HepG2 (cell line): Measurements from ENCODE around the gene ANKAR. TPM values are rescaled to one million over a fixed set of nuclear protein-coding genes. Genes with fewer than 3 reads are reported as not detected.
A peak's percentile ranks its signal among the peaks of the same experiment; 100 is the strongest.

Experiments
- ATAC-seq: fragments of 200-7000 bp; cut with Tn5 transposase; 3 replicates; pipeline ENCODE4 v1.9.1; 2020; ENCODE audit warnings: mild to moderate bottlenecking, moderate library complexity
- BruUV-seq: library from RNA; stranded (reverse); fragments of 400-500 nt; replicated peaks from 2 replicates; lab custom pipeline; 2021; lab: Mats Ljungman, UMichigan
- CTCF ChIA-PET: fragments of 300-600 bp; formaldehyde crosslinking; extraction: SDS; loops from one replicate; lab custom pipeline; 2021; ENCODE audit warnings: low total read pairs, inconsistent platforms, low intra/inter-chr PET ratio; lab: Yijun Ruan, JAX
- POLR2A ChIA-PET: fragments of 350-600 bp; sonication (Branson Sonifier 250); formaldehyde crosslinking; loops from one replicate; lab custom pipeline; 2020; ENCODE audit warnings: antibody characterized with exemption, inconsistent platforms; lab: Yijun Ruan, JAX
- DNase-seq: peaks from one replicate; pipeline ENCODE4 v3.0.0-alpha.2; 2015; ENCODE audit warnings: low spot score
- FAIRE-seq: peaks from 3 replicates; lab custom pipeline; 2011; peaks lifted over from hg19 to GRCh38; lab: Jason Lieb, UNC
- H2AFZ ChIP-seq: one replicate; pipeline ENCODE4 v1.6.1; 2011; ENCODE audit warnings: low read length, inconsistent platforms
- H3K27ac ChIP-seq: fragments of 300-600 bp; 3 replicates; pipeline ENCODE4 v1.8.0; 2011; ENCODE audit warnings: mixed run types, mild to moderate bottlenecking, mixed read lengths, low read length, inconsistent platforms; ENCODE audit not compliant: insufficient read depth; ENCODE audit errors: extremely low read length
- H3K27me3 ChIP-seq, 2 experiments: fragments of 200-600 bp in 1 of 2; 2 replicates in 1 of 2; 3 replicates in 1 of 2; pipeline versions ENCODE4 v1.6.0 to v1.8.0; 2011; ENCODE audit warnings: low read length in 2 of 2, mild to moderate bottlenecking in 2 of 2, moderate library complexity in 2 of 2, inconsistent platforms in 1 of 2; ENCODE audit not compliant: insufficient read depth in 2 of 2, control insufficient read depth in 1 of 2
- H3K36me3 ChIP-seq, 2 experiments: fragments of 200-600 bp in 1 of 2; replicated peaks in 1 of 2; 2 replicates in 1 of 2; 3 replicates in 1 of 2; pipeline versions ENCODE4 v1.5.1 to v1.8.0; 2011; ENCODE audit warnings: low read length in 2 of 2, inconsistent platforms in 1 of 2; ENCODE audit not compliant: insufficient read depth in 2 of 2, control insufficient read depth in 1 of 2
- H3K4me1 ChIP-seq: 2 replicates; pipeline ENCODE4 v1.5.1; 2012; ENCODE audit warnings: low read length, inconsistent platforms; ENCODE audit not compliant: insufficient read depth
- H3K4me2 ChIP-seq: 2 replicates; pipeline ENCODE4 v1.6.0; 2011; ENCODE audit warnings: low read depth, low read length, inconsistent platforms
- H3K4me3 ChIP-seq, 3 experiments: fragments of 200-600 bp in 1 of 3; sonication (generic), shearing (Covaris generic) in 1 of 3; replicated peaks in 1 of 3; 2 replicates each; pipeline ENCODE4 v1.5.1; 2011 to 2016; ENCODE audit warnings: low read length in 3 of 3, inconsistent platforms in 2 of 3, low read depth in 2 of 3, mild to moderate bottlenecking in 2 of 3, control low read depth in 1 of 3, mixed read lengths in 1 of 3; ENCODE audit not compliant: insufficient read depth in 1 of 3
- H3K79me2 ChIP-seq: one replicate; pipeline ENCODE4 v1.6.1; 2011; ENCODE audit warnings: low read length, inconsistent platforms; ENCODE audit not compliant: insufficient read depth
- H3K9ac ChIP-seq: 2 replicates; pipeline ENCODE4 v1.6.0; 2011; ENCODE audit warnings: mild to moderate bottlenecking, low read depth, low read length, inconsistent platforms; ENCODE audit not compliant: insufficient read depth
- H3K9me3 ChIP-seq: 2 replicates; pipeline ENCODE4 v1.5.1; 2012; ENCODE audit warnings: mild to moderate bottlenecking, low read length
- H4K20me1 ChIP-seq: 2 replicates; pipeline ENCODE4 v1.6.0; 2011; ENCODE audit warnings: inconsistent platforms, mild to moderate bottlenecking, low read length, moderate library complexity; ENCODE audit not compliant: insufficient read depth
- HMG20B ChIP-seq: conservative IDR thresholded peaks from 2 replicates; pipeline ENCODE4 v1.6.1; 2016; ENCODE audit warnings: missing genetic modification reagents, missing compliant biosample characterization
- HOXA5 ChIP-seq: sonication (generic); formaldehyde crosslinking; IDR thresholded peaks from 2 replicates; pipeline ENCODE4 v1.4.0; 2020; ENCODE audit warnings: missing genetic modification reagents
- MAZ ChIP-seq, 2 experiments: sonication (generic) in 1 of 2; formaldehyde crosslinking in 1 of 2; IDR thresholded peaks; 2 replicates each; pipeline versions ENCODE4 v1.5.0 to v1.6.1; 2012 to 2020; ENCODE audit warnings: low read depth in 2 of 2, mild to moderate bottlenecking in 2 of 2, borderline replicate concordance in 1 of 2, improper control_type of control experiment in 1 of 2, low read length in 1 of 2, missing genetic modification reagents in 1 of 2, moderate library complexity in 1 of 2
- NFE2L2 ChIP-seq: fragments of 150-350 bp; IDR thresholded peaks from 2 replicates; pipeline ENCODE4 v1.6.1; 2014; ENCODE audit warnings: low read length
- SCMH1 ChIP-seq: sonication (generic); formaldehyde crosslinking; IDR thresholded peaks from 2 replicates; pipeline ENCODE4 v1.9.0; 2021; ENCODE audit warnings: missing genetic modification reagents, mild to moderate bottlenecking, borderline replicate concordance
- ZBTB7B ChIP-seq: sonication (generic); formaldehyde crosslinking; IDR thresholded peaks from 2 replicates; pipeline ENCODE4 v1.4.0; 2020; ENCODE audit warnings: missing genetic modification reagents
- ZNF333 ChIP-seq: sonication (generic); formaldehyde crosslinking; IDR thresholded peaks from 2 replicates; pipeline ENCODE4 v1.4.0; 2020; ENCODE audit warnings: mild to moderate bottlenecking, missing genetic modification reagents, borderline replicate concordance
- ZNF431 ChIP-seq: sonication (generic); formaldehyde crosslinking; IDR thresholded peaks from 2 replicates; pipeline ENCODE4 v1.9.0; 2022; ENCODE audit warnings: missing genetic modification reagents, low read depth, mild to moderate bottlenecking, borderline replicate concordance
- ZNF468 ChIP-seq: sonication (generic); formaldehyde crosslinking; IDR thresholded peaks from 2 replicates; pipeline ENCODE4 v1.8.0; 2022; ENCODE audit warnings: mild to moderate bottlenecking, moderate library complexity, missing genetic modification reagents
- ZNF577 ChIP-seq: sonication (generic); formaldehyde crosslinking; IDR thresholded peaks from 2 replicates; pipeline ENCODE4 v1.4.0; 2020; ENCODE audit warnings: mild to moderate bottlenecking, low read depth, missing genetic modification reagents, borderline replicate concordance
- ZSCAN9 ChIP-seq: IDR thresholded peaks from 2 replicates; pipeline ENCODE4 v1.6.1; 2016; ENCODE audit warnings: borderline replicate concordance
- WGBS: methylation state at CpG from one replicate; pipeline ENCODE4 v1.1.6; 2017; ENCODE audit warnings: low lambda C conversion rate; 5-methylcytosine and 5-hydroxymethylcytosine counted together
- in situ Hi-C: cut with HindIII; loops from 2 replicates; pipeline ENCODE4 v1.10.0; 2017; ENCODE audit warnings: low pct_unique_long_range_greater_than_20kb; ENCODE audit not compliant: extremely low pct_ligation_motif_present
- intact Hi-C: fragments of 100-400 bp; cut with micrococcal nuclease; formaldehyde crosslinking; loops from one replicate; pipeline ENCODE4 v1.10.0; 2022; ENCODE audit not compliant: unreplicated experiment
- polyA plus RNA-seq, 8 experiments: library from polyadenylated mRNA; depleted of rRNA in 3 of 8; stranded (reverse) in 7 of 8; unstranded in 1 of 8; fragments of >200 nt; fragmentation: Illumina TruSeq in 4 of 8; extraction: Trizol in 4 of 8; gene quantifications; 2 replicates each; pipeline versions ENCODE4 v1.2.1 to v1.2.3, GENCODE V29; 2011 to 2016; ENCODE audit warnings: low read depth in 4 of 8, missing spikeins in 1 of 8, mixed read lengths in 1 of 8; ENCODE audit not compliant: insufficient read depth in 1 of 8
- total RNA-seq, 5 experiments: library from RNA; depleted of rRNA; stranded (reverse); fragments of >200 nt; fragmentation: Illumina TruSeq; extraction: Trizol; gene quantifications; 2 replicates each; pipeline ENCODE4 v1.2.3, GENCODE V29; 2016; ENCODE audit warnings: low read depth in 1 of 5
- TF ChIP-seq, protein P1 (sequence below): sonication (generic); formaldehyde crosslinking; IDR thresholded peaks from 2 replicates; pipeline ENCODE4 v1.4.0; 2020; ENCODE audit warnings: missing genetic modification reagents
- TF ChIP-seq, protein P2 (sequence below): sonication (generic); formaldehyde crosslinking; IDR thresholded peaks from 2 replicates; pipeline ENCODE4 v1.5.0; 2020; ENCODE audit warnings: mild to moderate bottlenecking, missing genetic modification reagents
- TF ChIP-seq, protein P3 (sequence below): sonication (generic); formaldehyde crosslinking; IDR thresholded peaks from 2 replicates; pipeline ENCODE4 v1.5.0; 2020; ENCODE audit warnings: missing genetic modification reagents
- TF ChIP-seq, protein P4 (sequence below): IDR thresholded peaks from 2 replicates; pipeline ENCODE4 v1.6.1; 2016; ENCODE audit warnings: missing genetic modification reagents, missing compliant biosample characterization

ANKAR gene
- total and polyA plus RNA-seq, 2 of the 13 experiments (the other 11 are each of a cell fraction or from before 2014, with no cell fraction given) = 3.6 to 5.0 TPM

DNA sequence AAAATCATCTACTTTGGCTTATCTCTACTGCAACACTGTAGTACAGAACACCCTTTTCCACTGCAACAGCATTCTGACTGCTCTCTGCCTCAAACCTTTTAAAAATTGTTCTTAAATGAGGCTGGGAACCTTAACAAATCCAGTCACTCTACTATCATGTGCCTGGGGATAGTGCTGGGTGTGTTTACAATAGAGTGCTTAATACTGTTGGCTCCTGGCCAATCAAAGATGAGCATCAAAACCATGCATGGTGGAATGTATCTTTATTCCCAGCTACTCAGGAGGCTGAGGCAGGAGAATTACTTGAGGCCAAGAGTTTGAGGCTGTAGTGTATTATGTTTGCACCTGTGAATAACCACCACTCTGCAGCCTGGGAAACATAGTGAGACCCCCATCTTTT lies 7.4 kb downstream of the ANKAR start:
- FAIRE-seq (no peak), ATAC-seq (no peak), DNase-seq (no peak)
- no peak overlapping the region for H3K4me3 ChIP-seq
- peaks cover 7% of the 10 kb centered on the region; the same call in 1 of the 2 replicates for H3K9me3 ChIP-seq
- intact Hi-C loops (no loop called here), in situ Hi-C loops (no loop called here)
- no peaks in the 10 kb centered on the region for H4K20me1 ChIP-seq
- H3K27ac ChIP-seq = no peak overlapping the region
- TF ChIP-seq ZNF577 (CRISPR knock-in tag) = no peak
- no peak for TF ChIP-seq ZNF333
- no peaks in the 10 kb centered on the region for H3K27me3 ChIP-seq
- H3K36me3 ChIP-seq = no peaks in the 10 kb centered on the region; a peak in 1 of 5 replicates
- H3K79me2 ChIP-seq = no peaks in the 10 kb centered on the region
- BruUV-seq = no TSS peak
- ChIA-PET POLR2A (no interaction called here), CTCF (no interaction called here)
- H3K4me2 ChIP-seq = no peak overlapping the region
- no peak overlapping the region for H3K9ac ChIP-seq
- H2AFZ ChIP-seq = no peak overlapping the region
- H3K4me1 ChIP-seq = no peaks in the 10 kb centered on the region

DNA sequence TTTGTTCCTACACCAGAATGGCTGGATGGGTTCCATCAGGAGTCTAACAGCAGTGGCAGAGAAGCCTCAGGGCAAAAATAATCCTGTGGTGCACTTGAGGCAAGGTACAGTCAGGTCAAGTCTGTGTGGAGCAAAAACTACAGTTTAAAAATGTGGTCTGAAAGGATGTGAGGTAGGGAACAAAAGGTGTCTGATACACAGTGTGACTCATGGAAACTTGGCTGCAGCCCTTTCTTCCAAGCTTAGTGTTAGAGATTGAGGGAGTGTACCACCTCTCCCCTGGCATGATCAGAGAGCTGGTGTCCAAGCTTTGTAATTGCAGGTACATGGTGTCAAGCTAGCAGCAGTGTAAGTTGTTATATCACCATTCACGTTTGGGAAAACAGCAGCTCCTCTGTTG lies 8.9 kb downstream of the ANKAR start:
- WGBS = 89% methylated on average over 1 of the region's 1 CpG
- no TSS peak for BruUV-seq
- H3K4me1 ChIP-seq = no peaks in the 10 kb centered on the region
- ATAC-seq = peak; percentile 46
- no peak overlapping the region for H3K4me2 ChIP-seq
- H3K9ac ChIP-seq = no peak overlapping the region
- POLR2A ChIA-PET = no interaction called here
- no peak overlapping the region for H3K27ac ChIP-seq
- CTCF ChIA-PET = no interaction called here
- no peak overlapping the region for H2AFZ ChIP-seq
- no peaks in the 10 kb centered on the region; a peak in 1 of 5 replicates for H3K36me3 ChIP-seq
- no peaks in the 10 kb centered on the region for H3K79me2 ChIP-seq
- in situ Hi-C loops (no loop called here), intact Hi-C loops (no loop called here)
- no peak for DNase-seq
- H3K27me3 ChIP-seq = no peaks in the 10 kb centered on the region
- no peaks in the 10 kb centered on the region for H4K20me1 ChIP-seq
- H3K9me3 ChIP-seq = peaks cover 4% of the 10 kb centered on the region; the same call in 1 of the 2 replicates
- H3K4me3 ChIP-seq = no peak overlapping the region
- no peak for FAIRE-seq
- TF ChIP-seq, protein P1, sequence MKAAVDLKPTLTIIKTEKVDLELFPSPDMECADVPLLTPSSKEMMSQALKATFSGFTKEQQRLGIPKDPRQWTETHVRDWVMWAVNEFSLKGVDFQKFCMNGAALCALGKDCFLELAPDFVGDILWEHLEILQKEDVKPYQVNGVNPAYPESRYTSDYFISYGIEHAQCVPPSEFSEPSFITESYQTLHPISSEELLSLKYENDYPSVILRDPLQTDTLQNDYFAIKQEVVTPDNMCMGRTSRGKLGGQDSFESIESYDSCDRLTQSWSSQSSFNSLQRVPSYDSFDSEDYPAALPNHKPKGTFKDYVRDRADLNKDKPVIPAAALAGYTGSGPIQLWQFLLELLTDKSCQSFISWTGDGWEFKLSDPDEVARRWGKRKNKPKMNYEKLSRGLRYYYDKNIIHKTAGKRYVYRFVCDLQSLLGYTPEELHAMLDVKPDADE (CRISPR knock-in tag) = no peak
- TF ChIP-seq SCMH1 (CRISPR knock-in tag) (no peak), MAZ (IDR thresholded peaks at IDR 0.05; ENCODE audit: borderline replicate concordance, low read depth, low read length) (no peak), MAZ (CRISPR knock-in tag; IDR thresholded peaks at IDR 0.05; ENCODE audit: low read depth) (no peak), ZNF468 (CRISPR knock-in tag) (no peak), HOXA5 (CRISPR knock-in tag) (no peak), ZBTB7B (CRISPR knock-in tag) (no peak), ZSCAN9 (no peak), NFE2L2 (no peak), ZNF431 (CRISPR knock-in tag) (no peak), HMG20B (no peak)
- TF ChIP-seq, protein P2, sequence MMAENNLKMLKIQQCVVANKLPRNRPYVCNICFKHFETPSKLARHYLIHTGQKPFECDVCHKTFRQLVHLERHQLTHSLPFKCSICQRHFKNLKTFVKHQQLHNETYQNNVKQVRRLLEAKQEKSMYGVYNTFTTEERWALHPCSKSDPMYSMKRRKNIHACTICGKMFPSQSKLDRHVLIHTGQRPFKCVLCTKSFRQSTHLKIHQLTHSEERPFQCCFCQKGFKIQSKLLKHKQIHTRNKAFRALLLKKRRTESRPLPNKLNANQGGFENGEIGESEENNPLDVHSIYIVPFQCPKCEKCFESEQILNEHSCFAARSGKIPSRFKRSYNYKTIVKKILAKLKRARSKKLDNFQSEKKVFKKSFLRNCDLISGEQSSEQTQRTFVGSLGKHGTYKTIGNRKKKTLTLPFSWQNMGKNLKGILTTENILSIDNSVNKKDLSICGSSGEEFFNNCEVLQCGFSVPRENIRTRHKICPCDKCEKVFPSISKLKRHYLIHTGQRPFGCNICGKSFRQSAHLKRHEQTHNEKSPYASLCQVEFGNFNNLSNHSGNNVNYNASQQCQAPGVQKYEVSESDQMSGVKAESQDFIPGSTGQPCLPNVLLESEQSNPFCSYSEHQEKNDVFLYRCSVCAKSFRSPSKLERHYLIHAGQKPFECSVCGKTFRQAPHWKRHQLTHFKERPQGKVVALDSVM = no peak
- TF ChIP-seq, protein P3, sequence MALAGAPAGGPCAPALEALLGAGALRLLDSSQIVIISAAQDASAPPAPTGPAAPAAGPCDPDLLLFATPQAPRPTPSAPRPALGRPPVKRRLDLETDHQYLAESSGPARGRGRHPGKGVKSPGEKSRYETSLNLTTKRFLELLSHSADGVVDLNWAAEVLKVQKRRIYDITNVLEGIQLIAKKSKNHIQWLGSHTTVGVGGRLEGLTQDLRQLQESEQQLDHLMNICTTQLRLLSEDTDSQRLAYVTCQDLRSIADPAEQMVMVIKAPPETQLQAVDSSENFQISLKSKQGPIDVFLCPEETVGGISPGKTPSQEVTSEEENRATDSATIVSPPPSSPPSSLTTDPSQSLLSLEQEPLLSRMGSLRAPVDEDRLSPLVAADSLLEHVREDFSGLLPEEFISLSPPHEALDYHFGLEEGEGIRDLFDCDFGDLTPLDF (CRISPR knock-in tag) = no peak
- TF ChIP-seq, protein P4, sequence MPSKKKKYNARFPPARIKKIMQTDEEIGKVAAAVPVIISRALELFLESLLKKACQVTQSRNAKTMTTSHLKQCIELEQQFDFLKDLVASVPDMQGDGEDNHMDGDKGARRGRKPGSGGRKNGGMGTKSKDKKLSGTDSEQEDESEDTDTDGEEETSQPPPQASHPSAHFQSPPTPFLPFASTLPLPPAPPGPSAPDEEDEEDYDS (CRISPR knock-in tag) = no peak
